A673 (cell line): ENCODE measurements around the gene SSBP3. TPM values are rescaled to one million over a fixed set of nuclear protein-coding genes. Genes with fewer than 3 reads are reported as not detected.

Source experiments
- BruUV-seq: library from RNA; stranded (reverse); fragments of 400-500 nt; replicated peaks from 2 replicates; lab custom pipeline; 2021; lab: Mats Ljungman, UMichigan
- CTCF ChIA-PET: fragments of 300-600 bp; sonication (Branson Sonifier 250); formaldehyde crosslinking; loops from one replicate; lab custom pipeline; 2022; ENCODE audit warnings: antibody characterized with exemption; lab: Charles Lee
- POLR2A ChIA-PET: fragments of 300-600 bp; sonication (Branson Sonifier 250); formaldehyde crosslinking; loops from one replicate; lab custom pipeline; 2022; ENCODE audit warnings: antibody characterized with exemption; ENCODE audit not compliant: low non-redundant PET; lab: Charles Lee
- DNase-seq: peaks from one replicate; pipeline ENCODE4 v3.0.0-alpha.2; 2015; ENCODE audit warnings: low spot score
- H3K27ac ChIP-seq: fragments of 200-600 bp; sonication (generic); 2 replicates; pipeline ENCODE4 v1.5.1; 2016; ENCODE audit warnings: mixed run types, low read depth, mild to moderate bottlenecking, mixed read lengths, antibody characterized with exemption, low read length; ENCODE audit not compliant: poor library complexity, severe bottlenecking
- H3K27me3 ChIP-seq: fragments of 200-600 bp; sonication (generic); replicated peaks from 2 replicates; pipeline ENCODE4 v1.6.1; 2017; ENCODE audit warnings: mixed run types, low read depth, mild to moderate bottlenecking, mixed read lengths, antibody characterized with exemption, low read length; ENCODE audit not compliant: insufficient read depth, poor library complexity
- H3K36me3 ChIP-seq: fragments of 200-600 bp; sonication (generic); 2 replicates; pipeline ENCODE4 v1.6.1; 2016; ENCODE audit warnings: mixed run types, mild to moderate bottlenecking, mixed read lengths, antibody characterized with exemption, low read length; ENCODE audit not compliant: insufficient read depth, poor library complexity, severe bottlenecking
- H3K4me1 ChIP-seq: fragments of 200-600 bp; sonication (generic); 2 replicates; pipeline ENCODE4 v1.6.1; 2017; ENCODE audit warnings: mixed run types, mild to moderate bottlenecking, mixed read lengths, antibody characterized with exemption, low read length; ENCODE audit not compliant: insufficient read depth, poor library complexity, severe bottlenecking
- H3K4me3 ChIP-seq: fragments of 200-600 bp; sonication (generic); 2 replicates; pipeline ENCODE4 v1.5.1; 2016; ENCODE audit warnings: low read depth, mixed run types, mild to moderate bottlenecking, mixed read lengths, low read length; ENCODE audit not compliant: poor library complexity, severe bottlenecking
- H3K9me3 ChIP-seq: fragments of 200-600 bp; sonication (generic); 2 replicates; pipeline ENCODE4 v1.6.1; 2016; ENCODE audit warnings: mixed run types, low read depth, mild to moderate bottlenecking, mixed read lengths, antibody characterized with exemption, low read length; ENCODE audit not compliant: poor library complexity, severe bottlenecking
- EZH2 ChIP-seq: fragments of 200-600 bp; sonication (generic); IDR thresholded peaks from 2 replicates; pipeline ENCODE4 v1.6.1; 2017; ENCODE audit warnings: borderline replicate concordance, low read depth, mild to moderate bottlenecking, mixed read lengths, antibody characterized with exemption, low read length; ENCODE audit not compliant: poor library complexity, severe bottlenecking
- intact Hi-C: fragments of 100-400 bp; cut with micrococcal nuclease; formaldehyde crosslinking; loops from one replicate; pipeline ENCODE4 v1.10.0; 2022; ENCODE audit not compliant: unreplicated experiment
- total RNA-seq: library from RNA; stranded (reverse); gene quantifications from 2 replicates; pipeline ENCODE4 v1.2.3, GENCODE V29; 2021
- TF ChIP-seq, protein P1 (sequence below): fragments of 300-800, 200-600 bp; sonication (generic); conservative IDR thresholded peaks from 2 replicates; pipeline ENCODE4 v1.5.1; 2017; ENCODE audit warnings: low read depth, mild to moderate bottlenecking, antibody characterized with exemption, low read length, moderate library complexity, mixed read lengths

SSBP3 gene
- total RNA-seq, 1 experiment from 2014 or later = 43.0 TPM

DNA sequence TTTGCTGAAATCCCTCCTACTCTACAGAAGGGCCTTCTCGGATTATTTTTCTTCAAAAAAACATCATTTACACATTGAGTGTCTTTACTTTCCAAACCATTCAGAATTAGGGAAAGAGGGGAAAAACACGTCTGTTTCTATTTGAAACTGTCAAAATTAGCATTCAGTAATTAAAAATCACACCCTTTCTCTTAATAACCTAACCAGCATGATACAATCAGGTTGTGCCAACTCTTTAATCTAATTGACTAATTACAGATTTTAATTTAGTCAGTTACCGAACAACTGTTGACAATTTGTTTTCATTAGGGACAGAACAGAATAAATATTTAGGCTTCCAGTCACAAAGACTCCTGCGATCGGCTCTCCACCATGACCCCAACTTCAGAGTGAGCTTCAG is 18.8 kb downstream of the SSBP3 start:
- no peaks in the 10 kb centered on the region for H3K9me3 ChIP-seq
- no peak for DNase-seq
- H3K27me3 ChIP-seq = no peaks in the 10 kb centered on the region
- no peak overlapping the region for H3K27ac ChIP-seq
- BruUV-seq = no TSS peak
- TF ChIP-seq EZH2 = no peak
- TF ChIP-seq, protein P1, sequence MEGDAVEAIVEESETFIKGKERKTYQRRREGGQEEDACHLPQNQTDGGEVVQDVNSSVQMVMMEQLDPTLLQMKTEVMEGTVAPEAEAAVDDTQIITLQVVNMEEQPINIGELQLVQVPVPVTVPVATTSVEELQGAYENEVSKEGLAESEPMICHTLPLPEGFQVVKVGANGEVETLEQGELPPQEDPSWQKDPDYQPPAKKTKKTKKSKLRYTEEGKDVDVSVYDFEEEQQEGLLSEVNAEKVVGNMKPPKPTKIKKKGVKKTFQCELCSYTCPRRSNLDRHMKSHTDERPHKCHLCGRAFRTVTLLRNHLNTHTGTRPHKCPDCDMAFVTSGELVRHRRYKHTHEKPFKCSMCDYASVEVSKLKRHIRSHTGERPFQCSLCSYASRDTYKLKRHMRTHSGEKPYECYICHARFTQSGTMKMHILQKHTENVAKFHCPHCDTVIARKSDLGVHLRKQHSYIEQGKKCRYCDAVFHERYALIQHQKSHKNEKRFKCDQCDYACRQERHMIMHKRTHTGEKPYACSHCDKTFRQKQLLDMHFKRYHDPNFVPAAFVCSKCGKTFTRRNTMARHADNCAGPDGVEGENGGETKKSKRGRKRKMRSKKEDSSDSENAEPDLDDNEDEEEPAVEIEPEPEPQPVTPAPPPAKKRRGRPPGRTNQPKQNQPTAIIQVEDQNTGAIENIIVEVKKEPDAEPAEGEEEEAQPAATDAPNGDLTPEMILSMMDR = no peak
- intact Hi-C loops = no loop called here
- H3K4me3 ChIP-seq = no peak overlapping the region
- no peaks in the 10 kb centered on the region for H3K36me3 ChIP-seq
- CTCF ChIA-PET = interaction anchor here (1.1 kb wide), 1 partner anchor 12 kb away, joined by 5 read pairs; no protein-coding TSS in a partner anchor
- no peaks in the 10 kb centered on the region for H3K4me1 ChIP-seq
- POLR2A ChIA-PET = no interaction called here

DNA sequence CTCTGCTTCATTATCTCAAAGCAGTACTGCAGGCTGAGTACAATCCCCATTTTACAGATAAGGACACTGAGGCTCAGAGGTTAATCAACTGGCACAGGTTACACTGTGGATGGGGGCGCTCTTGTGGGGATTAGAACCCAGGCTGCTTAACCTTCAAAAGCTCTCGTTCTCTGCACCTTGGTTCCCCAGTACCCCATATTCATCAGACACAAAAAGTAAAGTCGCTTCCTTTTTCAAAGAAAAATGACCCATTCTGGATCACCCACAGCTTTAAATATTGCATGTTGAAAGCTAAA is 20.5 kb downstream of the SSBP3 start:
- POLR2A ChIA-PET = no interaction called here
- Histone ChIP-seq H3K27ac (no peak overlapping the region), H3K27me3 (no peaks in the 10 kb centered on the region), H3K9me3 (no peaks in the 10 kb centered on the region), H3K4me3 (no peak overlapping the region), H3K36me3 (no peaks in the 10 kb centered on the region), H3K4me1 (no peaks in the 10 kb centered on the region)
- intact Hi-C loops = no loop called here
- TF ChIP-seq, protein P1 = no peak
- TF ChIP-seq EZH2 = no peak
- BruUV-seq = no TSS peak
- CTCF ChIA-PET = no interaction called here
- no peak for DNase-seq

GRCh38 chr1:54384918-54385726 is 21.1 kb downstream of the SSBP3 start:
- H3K4me3 ChIP-seq = no peak overlapping the region
- ChIA-PET CTCF (no interaction called here), POLR2A (no interaction called here)
- H3K4me1 ChIP-seq = no peaks in the 10 kb centered on the region
- no peaks in the 10 kb centered on the region for H3K36me3 ChIP-seq
- no TSS peak for BruUV-seq
- TF ChIP-seq, protein P1 = no peak
- no peak for TF ChIP-seq EZH2
- intact Hi-C loops = no loop called here
- H3K27me3 ChIP-seq = no peaks in the 10 kb centered on the region
- DNase-seq = no peak
- no peaks in the 10 kb centered on the region for H3K9me3 ChIP-seq
- H3K27ac ChIP-seq = no peak overlapping the region
